ENCODE data around the gene MMP15.

Gene MMP15

GRCh38 chr16:58035356-58036170 lies 10.0 kb downstream of the MMP15 start:
- DNase-seq (ENCODE audit: low read depth) = no peak

GRCh38 chr16:58036943-58037342 lies 11.4 kb downstream of the MMP15 start:
- DNase-seq (ENCODE audit: low read depth) = no peak

GRCh38 chr16:58037365-58038057 lies 12.0 kb downstream of the MMP15 start:
- DNase-seq (ENCODE audit: low read depth) = no peak

GRCh38 chr16:58038219-58038641 lies 12.7 kb downstream of the MMP15 start:
- no peak for DNase-seq (ENCODE audit: low read depth)

- DNase-seq (ENCODE audit: low read depth) = no peak
Observed at GRCh38 chr16:58039829-58040495, 14.4 kb downstream of the MMP15 start.

- DNase-seq (ENCODE audit: low read depth) = no peak
Observed at GRCh38 chr16:58040496-58040846, 14.9 kb downstream of the MMP15 start.

GRCh38 chr16:58040945-58041627 lies 15.5 kb downstream of the MMP15 start:
- no peak for DNase-seq (ENCODE audit: low read depth)

- DNase-seq (ENCODE audit: low read depth) = no peak
Observed at GRCh38 chr16:58041628-58041955, 16.0 kb downstream of the MMP15 start.

GRCh38 chr16:58042001-58042885 lies 16.7 kb downstream of the MMP15 start:
- DNase-seq (ENCODE audit: low read depth) = no peak

GRCh38 chr16:58042886-58043515 lies 17.4 kb downstream of the MMP15 start:
- no peak for DNase-seq (ENCODE audit: low read depth)

- DNase-seq (ENCODE audit: low read depth) = no peak
Observed at GRCh38 chr16:58043571-58044155, 18.1 kb downstream of the MMP15 start.

- DNase-seq (ENCODE audit: low read depth) = no peak
Observed at GRCh38 chr16:58044266-58045019, 18.9 kb downstream of the MMP15 start.

- no peak for DNase-seq (ENCODE audit: low read depth)
Observed at GRCh38 chr16:58045096-58045495, 19.5 kb downstream of the MMP15 start.

GRCh38 chr16:58046054-58046881 lies 20.7 kb downstream of the MMP15 start:
- no peak for DNase-seq (ENCODE audit: low read depth)

GRCh38 chr16:58046936-58047335 lies 21.4 kb downstream of the MMP15 start:
- DNase-seq (ENCODE audit: low read depth) = no peak

- DNase-seq (ENCODE audit: low read depth) = no peak
Observed at GRCh38 chr16:58047557-58048348, 22.2 kb downstream of the MMP15 start.

- no peak for DNase-seq (ENCODE audit: low read depth)
Observed at GRCh38 chr16:58048494-58049231, 23.1 kb downstream of the MMP15 start.

Measured in GM04504 (cell line).